Measurements from ENCODE around the gene ACBD3.
A peak's percentile ranks its signal among the peaks of the same experiment; 100 is the strongest.

The ACBD3 gene

GRCh38 chr1:226202246-226202645 lies 15.7 kb upstream of the ACBD3 start:
- DNase-seq, result no peak

DNA sequence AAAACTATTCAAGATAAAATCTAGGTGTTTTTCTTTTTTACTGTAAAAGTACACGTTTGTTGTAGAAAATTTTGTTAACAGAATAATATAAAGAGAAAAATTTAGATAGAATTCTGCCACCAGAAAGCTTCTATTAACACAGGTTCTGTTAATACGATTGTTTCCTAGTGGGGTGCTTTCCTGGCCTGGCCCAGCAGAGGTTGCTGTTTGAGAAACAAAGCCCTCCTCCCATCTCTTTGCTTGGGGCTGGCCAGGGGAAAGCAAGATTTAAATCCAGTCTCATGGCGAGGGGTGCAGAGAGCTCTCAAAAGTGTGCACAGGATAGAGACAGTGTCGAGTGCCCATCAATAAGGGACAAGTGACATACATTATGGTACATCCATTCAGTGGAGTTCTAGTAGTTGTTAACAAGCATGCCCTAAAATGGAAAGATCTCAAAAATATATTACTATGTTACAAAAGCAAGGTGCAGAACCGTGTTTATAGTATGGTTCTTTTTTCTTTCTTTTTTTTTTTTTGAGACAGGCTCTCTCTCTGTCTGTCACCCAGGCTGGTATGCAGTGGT lies 14.6 kb upstream of the ACBD3 start:
- no peak for DNase-seq

- DNase-seq, result no peak
These were observed 13.4 kb upstream of the ACBD3 start for GRCh38 chr1:226199971-226200370.

GRCh38 chr1:226195144-226195543 lies 8.6 kb upstream of the ACBD3 start:
- no peak for DNase-seq

DNA sequence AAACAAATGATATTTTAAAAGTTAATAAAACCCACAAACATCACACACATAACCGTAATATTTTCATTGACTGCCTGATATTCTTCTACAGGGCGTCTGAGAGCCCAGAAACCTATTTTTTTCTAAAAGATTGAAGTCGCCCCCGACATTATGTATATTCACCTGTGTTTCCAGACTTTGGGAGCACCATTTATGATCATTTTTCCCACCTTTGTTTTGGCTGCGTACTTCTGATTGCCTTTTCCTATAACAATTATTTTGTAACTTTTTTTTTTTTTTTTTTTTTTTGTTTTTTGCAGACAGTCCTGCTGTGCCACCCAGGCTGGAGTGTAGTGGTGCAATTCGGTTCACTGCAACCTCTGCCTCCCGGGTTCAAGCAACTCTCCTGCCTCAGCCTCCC lies 839 bp upstream of the ACBD3 start:
- DNase-seq, result no peak

DNA sequence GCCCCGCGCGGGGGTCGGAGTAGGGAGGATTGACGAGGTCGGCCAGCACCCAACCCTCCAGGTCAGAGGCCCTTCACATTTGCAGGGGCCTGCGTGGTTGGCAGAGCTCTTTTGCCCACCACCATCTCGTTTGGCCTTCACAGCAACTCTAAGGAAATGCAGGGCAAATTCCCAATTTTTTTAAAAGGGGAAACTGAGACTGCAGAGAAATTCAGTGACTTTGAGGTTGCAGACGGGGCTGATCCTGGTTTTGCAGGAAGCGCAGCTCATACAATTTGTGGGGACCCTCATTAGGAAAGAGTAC lies 430 bp upstream of the ACBD3 start:
- DNase-seq, result no peak

DNA sequence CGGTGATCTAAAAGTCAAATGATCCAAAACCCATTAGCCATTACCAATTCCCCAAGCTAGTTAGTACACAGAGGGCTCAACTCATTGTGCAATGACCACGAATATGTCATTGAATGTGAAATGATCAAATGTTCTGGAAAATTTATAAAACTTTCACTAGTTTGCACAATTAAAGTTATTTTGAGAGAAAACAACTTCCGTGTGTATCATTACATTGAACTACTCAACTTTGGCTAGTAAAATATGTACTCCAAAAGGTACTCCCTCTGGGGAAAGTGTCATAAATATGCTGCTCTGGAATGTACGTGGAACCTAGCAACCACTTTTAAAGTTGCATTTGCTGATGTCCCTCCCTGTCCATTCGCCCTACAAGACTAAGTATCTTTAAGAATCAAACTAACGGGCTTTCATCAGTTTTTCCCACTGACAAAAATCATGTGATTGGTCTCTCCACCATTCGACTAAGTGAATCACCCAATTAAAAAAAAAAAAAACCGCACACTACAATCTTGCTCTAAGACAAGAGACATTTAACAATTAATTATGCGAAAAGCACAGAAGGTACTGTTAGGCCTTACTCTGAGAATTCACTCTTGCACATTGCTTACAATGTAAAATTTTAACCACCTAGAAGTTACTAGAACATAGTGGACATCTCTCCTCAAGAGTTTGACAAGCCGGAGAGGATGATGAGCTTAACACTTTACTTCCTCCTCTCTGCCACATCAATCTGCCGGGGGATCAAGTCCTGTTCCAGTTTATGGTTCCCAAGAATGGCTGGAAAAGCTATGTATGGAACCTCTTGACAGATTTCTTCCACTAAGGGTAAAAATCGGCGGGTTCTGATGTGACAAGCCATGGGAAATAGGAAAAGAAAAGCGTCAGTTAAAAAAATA lies 1.2 kb downstream of the ACBD3 start:
- DNase-seq, result no peak

DNA sequence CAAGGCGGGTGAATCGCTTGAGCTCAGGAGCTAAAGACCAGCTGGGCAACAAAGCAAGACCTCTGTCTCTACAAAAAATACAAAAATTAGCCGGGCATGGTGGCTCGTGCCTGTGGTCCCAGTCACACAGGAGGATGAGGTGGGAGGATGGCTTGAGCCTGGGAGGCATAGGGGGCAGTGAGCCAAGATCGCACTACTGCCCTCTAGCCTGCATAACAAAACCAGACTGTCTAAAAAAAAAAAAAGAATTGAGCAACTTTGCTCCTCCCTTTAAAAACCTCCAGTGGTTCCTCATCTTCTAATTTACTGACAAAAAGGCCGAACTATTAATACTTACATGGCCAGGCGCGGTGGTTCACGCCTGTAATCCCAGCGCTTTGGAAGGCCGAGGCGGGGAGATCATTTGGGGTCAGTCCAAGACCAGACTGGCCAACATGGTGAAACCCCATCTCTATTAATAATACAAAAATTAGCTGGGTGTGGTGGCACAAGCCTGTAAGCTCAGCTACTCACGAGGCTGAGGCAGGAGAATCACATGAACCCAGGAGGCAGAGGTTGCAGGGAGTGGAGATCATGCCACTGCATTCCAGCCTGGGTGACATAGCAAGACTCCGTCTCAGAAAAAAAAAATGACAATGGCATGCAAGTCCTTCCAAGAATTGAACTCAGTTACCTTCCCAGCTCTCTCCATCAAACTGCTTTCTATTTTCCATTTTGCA lies 4.4 kb downstream of the ACBD3 start:
- DNase-seq, result peak in 2 of 58 donors; percentile 12 to 14

DNA sequence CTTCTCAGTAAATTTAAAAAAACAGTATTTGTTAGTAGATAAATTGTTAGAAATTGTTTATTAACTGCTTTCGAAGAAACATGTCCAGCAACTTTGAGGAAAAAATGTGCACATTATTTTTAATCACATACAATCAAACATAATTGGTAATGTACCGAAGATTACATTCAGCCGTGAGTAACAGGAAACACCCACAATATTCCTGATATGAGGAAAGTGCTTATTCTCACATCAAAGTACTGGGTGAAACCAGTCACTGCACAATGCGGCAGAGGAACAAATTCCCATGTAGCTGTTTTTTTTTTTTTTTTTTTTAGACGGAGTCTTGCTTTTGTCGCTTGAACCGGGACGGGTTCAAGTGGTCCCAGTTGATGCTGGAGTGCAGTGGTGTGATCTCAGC lies 9.7 kb downstream of the ACBD3 start:
- DNase-seq, result no peak

DNA sequence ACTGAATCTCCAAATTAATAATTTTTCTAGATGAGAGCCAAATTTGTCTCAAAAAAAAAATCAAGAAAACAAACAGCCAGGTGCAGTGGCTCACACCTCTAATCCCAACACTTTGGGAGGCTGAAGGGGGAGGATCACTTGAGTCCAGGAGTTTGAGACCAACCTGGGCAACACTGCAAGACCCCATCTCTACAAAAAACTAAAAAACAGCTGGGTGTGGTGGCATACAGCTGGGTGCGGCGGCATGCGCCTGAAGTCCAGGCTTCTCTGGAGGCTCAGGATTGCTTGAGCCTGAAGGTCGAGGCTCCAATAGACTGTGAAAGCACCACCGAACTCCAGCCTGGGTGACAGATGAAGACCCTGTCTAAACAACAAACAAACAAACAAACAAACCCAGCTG lies 14.0 kb downstream of the ACBD3 start:
- DNase-seq, result no peak

- no peak for DNase-seq
These were observed 20.2 kb downstream of the ACBD3 start for GRCh38 chr1:226166341-226166740.

DNA sequence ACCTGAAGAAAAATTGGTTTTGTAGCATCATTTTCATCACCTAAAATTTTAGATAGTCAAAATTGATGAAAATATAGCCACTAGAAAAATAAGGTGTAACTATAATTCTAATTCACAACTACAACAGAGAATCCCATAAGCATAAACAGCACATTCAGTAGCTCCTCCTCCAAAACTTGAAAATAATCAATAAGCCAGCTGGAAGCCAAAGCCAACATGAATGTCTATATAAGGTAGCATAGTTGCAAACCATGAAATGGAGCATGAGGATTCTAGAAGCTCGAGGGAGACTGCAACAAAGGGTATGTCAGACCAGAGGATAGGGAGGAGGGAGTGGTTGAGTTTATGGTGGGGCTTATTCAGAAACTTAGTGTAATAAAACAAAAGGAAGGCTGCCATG lies 22.4 kb downstream of the ACBD3 start:
- no peak for DNase-seq

DNA sequence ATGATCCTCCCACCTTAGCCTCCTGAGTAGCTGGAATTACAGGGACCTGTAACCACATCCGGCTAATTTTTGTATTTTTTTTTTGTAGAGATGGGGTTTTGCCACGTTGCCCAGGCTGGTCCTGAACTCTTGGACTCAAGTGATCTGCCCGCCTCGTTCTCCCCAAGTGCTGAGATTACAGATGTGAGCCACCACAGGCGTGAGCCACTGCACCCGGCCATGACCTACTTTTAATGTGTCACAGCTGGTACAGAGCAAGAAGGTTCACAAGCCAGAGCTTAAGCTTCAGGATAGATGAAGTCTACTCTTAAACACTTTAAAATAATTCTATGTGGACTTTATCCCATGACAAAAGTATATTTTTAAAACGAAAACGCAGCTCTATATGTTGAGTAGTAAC lies 23.6 kb downstream of the ACBD3 start:
- DNase-seq, result no peak

DNA sequence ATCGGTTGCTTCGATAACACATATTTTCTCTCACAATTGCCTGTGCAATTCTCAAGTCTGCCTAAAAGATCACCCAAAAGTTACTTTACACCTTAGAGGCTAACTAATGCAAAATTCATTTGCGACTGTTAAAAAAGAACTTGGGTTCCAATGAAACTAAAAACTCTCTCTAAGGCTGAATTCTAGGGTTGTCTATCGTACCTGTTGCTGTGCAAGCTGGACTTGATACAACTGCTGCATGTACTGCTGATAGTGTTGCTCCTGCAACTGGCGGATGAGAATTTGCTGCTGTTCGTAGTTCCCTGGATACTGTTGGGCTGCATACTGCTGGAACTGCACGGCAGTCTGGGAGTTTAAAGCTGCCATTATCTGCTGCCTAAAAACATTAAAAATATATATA lies 27.6 kb downstream of the ACBD3 start:
- DNase-seq, result no peak

DNA sequence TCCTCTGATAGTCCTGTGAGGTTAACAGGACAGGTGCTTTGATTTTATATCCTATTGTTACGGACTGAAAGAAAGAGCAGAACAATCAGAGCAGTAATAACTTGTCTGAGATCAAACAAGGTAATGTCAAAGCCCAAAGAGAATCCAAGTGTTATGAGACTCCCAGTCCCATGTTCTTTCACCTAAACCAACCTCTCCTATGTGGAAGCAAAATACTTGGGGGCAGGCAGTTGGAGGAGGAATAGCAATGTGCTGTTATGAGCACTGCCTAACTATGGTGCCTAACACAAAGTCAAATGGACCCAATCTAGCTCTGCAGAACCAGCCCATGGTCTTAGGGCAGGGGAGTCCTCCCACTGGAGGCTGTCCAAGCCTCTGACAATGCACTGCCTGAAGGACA lies 28.1 kb downstream of the ACBD3 start:
- DNase-seq, result no peak

GRCh38 chr1:226157761-226158316 lies 28.7 kb downstream of the ACBD3 start:
- DNase-seq, result no peak

- no peak for DNase-seq
These were observed 31.9 kb downstream of the ACBD3 start for GRCh38 chr1:226154593-226154992.

DNA sequence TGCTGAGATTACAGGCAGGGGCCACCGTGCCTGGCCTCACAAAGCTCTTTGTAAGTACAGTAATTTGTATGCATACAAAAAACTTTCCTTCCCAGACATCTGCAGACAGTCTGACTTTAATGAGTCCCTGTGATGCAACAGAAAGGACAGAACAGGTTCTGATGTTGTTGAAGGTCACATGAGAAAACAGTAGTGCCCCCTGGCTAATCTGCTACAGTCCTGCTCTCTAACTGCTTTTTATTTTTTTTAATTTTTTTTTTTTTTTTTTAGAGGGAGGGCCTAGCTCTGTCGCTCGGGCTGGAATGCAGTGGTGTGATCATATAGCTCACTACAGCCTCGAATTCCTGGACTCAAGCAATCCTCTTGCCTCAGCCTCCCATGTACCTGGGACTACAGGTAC lies 36.7 kb downstream of the ACBD3 start:
- no peak for DNase-seq

DNA sequence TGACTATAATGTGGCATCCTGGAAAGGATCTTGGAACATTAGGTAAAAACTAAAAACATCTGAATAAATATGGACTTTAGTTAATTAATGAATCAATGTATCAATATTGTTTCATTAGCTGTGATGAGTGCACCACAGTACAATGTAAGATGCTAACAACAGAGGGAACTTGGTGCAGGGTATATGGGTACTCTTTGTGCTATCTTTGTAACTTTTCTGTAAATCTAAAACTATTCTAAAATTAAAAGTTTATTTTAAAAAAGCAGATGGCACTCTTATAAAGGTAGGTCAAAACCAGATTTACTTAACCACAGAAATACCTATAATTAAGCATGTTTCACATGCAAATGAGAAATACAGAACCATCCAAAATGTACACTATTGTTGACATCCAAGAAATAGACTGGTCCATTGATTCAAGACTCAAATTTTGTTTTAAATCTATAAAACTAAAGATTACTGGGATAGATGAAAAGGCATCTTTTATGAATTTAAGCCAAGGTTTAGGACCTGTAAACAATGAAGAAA lies 38.4 kb downstream of the ACBD3 start:
- DNase-seq, result no peak

DNA sequence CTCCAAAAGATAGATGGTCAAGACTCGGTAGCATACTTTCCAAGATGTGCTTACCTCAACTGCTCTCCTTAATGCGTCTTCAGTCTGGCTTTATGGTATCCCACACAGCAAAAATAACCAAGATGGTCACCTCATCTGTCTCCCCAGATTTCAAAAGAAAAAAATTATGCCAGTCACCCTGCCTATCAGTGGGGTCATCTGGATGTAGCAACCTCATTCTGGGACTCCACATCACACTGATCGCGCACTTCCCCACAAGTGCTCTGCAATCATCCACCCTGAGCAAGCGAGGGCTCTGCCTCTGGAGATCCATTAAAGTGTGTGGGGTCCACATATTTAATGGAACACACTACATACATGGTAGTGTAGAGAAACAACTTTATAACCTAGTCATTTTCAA lies 42.5 kb downstream of the ACBD3 start:
- no peak for DNase-seq

DNA sequence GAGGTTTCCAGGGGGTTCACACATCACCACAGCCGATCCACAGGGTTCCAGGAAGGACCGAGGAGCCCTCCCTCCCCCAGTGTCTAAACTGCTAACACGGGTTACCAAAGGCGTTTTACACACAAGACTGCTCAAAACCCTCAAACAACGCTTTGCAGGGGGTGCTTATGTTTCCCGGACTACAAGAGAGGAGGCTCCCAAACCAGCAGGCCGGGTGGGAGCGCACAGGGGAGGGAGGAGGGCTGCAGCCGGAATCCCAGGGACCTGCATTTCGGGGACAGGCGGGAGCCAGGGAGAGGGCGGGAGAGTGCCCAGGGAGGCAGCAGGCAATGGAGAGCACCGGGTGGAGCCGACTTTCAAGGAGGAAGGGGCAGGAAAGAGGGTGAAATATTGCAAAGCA lies 50.8 kb downstream of the ACBD3 start:
- no peak for DNase-seq

- DNase-seq, result peak in 5 of 58 donors; percentile 10 to 29 (median 12)
These were observed 51.4 kb downstream of the ACBD3 start for GRCh38 chr1:226135059-226135651.

All from anterior cingulate cortex (tissue), 58 donors.